H54 (cell line): ENCODE results near the gene FMR1NB.

ENCODE experiments used
- DNase-seq: peaks from one replicate; pipeline ENCODE4 v3.0.0; 2011; ENCODE audit warnings: low spot score, mixed read lengths; ENCODE audit not compliant: insufficient read length
- FAIRE-seq: peaks from 3 replicates; lab custom pipeline; 2011; peaks lifted over from hg19 to GRCh38; lab: Jason Lieb, UNC
- POLR2A ChIP-seq: IDR thresholded peaks from 2 replicates; pipeline ENCODE4 v1.6.1; 2011; ENCODE audit warnings: low read depth, mild to moderate bottlenecking, low read length

The FMR1NB gene

GRCh38 chrX:147981038-147981752, at the start of gene FMR1NB:
FMR1NB (plus strand) TSS chrX:147981337; CDS start chrX:147981403, 66 bp downstream.
- TF ChIP-seq POLR2A = no peak
- FAIRE-seq (no peak), DNase-seq (no peak)

DNA sequence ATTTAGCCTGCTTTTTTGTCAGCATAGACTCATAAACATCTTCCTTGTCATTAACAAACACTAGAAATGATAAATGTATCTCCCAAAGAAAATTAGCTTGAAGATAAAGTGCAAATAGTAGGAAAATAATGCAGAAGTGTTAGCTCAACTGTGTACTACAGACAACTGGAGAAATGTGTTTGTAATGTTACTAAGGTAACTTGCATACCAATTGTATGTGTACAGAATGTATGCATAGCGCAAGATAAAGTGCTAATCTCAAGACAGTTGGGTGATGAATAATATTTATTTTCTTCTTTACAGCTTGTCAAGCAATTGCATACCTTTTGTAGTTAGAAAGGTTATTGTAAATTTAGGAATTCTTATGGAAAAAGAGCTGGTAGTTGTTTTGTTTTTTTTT, 47.3 kb upstream of the FMR1NB start:
- no peak for FAIRE-seq
- no peak for TF ChIP-seq POLR2A
- no peak for DNase-seq

DNA sequence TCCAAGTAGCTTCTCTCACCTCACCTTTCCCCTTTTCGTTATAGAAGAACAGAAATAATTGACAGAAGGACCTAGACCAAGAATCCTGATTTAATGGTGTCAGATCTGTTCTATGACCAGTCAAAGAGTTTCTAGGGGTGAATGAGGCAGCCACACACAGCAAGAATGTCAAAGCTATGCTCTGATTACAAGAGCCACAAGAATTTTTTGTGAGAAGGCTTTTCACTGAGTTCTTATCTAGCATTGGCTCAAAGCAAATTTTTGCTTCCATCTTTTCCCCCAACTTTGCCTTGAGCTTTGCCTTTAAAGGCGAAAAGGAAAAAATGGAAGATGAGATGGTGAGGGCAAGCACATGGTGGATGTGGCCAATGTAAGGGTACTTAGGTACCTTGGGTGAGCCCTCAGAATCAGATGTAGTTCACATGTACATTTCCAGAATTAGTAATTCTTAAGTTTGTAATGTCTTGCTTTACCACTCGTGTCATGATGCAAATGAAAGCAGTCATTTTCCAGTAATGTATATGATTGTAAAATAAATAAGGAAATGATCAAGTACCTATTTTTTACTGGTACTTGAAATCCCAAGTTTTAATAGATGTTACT, 45.9 kb upstream of the FMR1NB start:
- FAIRE-seq (no peak), DNase-seq (no peak)
- no peak for TF ChIP-seq POLR2A

- DNase-seq = no peak
- no peak for TF ChIP-seq POLR2A
- no peak for FAIRE-seq
Observed at GRCh38 chrX:147945286-147945685, 35.9 kb upstream of the FMR1NB start.

GRCh38 chrX:147948531-147948930, 32.6 kb upstream of the FMR1NB start:
- no peak for FAIRE-seq
- TF ChIP-seq POLR2A = no peak
- no peak for DNase-seq

DNA sequence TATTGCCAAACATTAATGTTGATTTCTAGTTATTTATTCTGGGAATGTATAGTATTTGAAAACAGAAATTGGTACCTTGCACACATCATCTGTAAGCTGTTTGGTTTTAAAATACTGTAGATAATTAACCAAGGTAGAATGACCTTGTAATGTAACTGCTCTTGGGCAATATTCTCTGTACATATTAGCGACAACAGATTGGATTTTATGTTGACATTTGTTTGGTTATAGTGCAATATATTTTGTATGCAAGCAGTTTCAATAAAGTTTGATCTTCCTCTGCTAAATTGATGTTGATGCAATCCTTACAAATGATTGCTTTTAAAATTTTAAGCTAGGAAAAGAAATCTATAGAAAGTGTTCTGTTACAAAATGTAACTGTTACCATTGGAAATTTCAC, 30.8 kb upstream of the FMR1NB start:
- no peak for DNase-seq
- no peak for FAIRE-seq
- TF ChIP-seq POLR2A = no peak

DNA sequence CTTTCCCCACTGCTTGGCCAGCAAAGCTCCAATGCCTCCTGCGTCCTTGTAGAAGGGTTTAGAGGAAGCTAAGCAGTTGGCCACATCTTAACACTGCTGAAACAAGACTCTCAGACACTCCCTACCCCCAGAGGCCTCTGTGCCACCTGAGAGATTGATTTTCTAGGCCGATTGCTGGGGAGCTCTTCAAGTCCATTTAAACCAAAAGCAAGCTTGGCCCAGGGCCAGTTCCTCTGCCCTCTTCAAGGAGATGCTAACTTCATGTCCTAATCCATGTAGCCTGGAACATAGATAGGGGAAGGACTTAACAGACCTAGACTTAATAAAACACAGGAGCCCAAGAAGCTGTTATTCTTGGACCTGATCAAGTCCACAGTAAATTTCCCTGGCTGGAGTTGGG, 27.2 kb upstream of the FMR1NB start:
- no peak for FAIRE-seq
- no peak for TF ChIP-seq POLR2A
- DNase-seq = no peak

DNA sequence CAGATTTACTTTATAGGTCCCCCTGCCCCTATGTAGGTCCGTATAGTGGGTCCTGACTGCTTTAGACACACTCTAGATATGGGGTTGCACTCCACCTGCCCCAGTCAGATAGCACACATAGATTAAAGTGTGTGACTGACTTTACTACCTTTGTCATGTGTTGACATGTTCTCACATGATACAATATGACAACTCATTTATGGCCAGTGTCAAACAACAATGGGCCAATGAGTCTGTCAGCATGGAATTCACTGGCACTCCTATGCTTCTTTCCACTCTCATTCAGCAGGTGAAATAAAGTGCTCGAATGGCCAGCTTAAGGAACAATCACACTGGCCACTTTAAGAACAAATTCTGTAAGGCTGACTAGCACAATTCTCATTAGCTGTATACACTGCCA, 23.8 kb upstream of the FMR1NB start:
- DNase-seq (no peak), FAIRE-seq (no peak)
- no peak for TF ChIP-seq POLR2A

GRCh38 chrX:147958291-147958690, 22.8 kb upstream of the FMR1NB start:
- TF ChIP-seq POLR2A = no peak
- FAIRE-seq = peak; percentile 58
- DNase-seq = peak; percentile 14

GRCh38 chrX:147960722-147961121, 20.4 kb upstream of the FMR1NB start:
- TF ChIP-seq POLR2A = no peak
- no peak for DNase-seq
- no peak for FAIRE-seq

DNA sequence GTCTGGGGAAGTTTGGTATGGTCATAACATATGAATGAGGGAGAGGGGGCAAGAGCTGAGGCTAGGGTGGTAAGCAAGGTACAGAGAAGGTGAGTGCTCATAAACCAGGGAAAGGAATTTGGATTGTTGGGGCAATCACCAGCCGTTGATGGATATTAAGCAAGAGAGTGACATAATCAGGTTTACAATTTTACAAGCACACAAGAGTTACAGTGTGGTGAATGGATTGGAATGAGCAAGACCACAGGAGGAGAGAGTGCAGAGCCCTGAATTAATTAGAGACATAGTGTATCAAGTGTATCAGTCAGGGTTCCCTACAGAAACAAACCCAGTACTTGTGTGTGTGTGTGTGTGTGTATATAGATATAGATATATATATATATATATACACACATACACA, 18.7 kb upstream of the FMR1NB start:
- FAIRE-seq = no peak
- TF ChIP-seq POLR2A = no peak
- no peak for DNase-seq

- TF ChIP-seq POLR2A = no peak
- DNase-seq (peak; percentile 15), FAIRE-seq (peak; percentile 84)
Observed at GRCh38 chrX:147978931-147979330, 2.2 kb upstream of the FMR1NB start.

DNA sequence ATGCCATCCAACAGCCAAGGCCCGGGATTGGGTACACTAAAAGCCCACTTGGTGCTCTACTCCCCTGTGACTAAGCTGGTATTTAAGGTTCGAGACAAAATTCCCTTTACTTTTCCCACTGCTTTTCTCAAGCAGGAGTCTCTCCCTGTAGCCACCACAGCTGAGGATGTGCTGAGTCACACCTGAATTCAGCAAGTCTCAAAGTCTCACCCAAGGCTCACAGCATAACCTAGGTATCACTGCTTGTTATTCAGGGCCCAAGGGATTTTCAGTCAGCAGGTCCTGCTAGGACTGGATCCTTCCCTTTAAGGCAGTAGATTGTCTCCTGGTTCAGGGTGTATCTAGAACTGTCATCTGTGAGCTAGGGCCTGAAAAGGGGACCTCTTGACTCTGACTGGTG, 39.2 kb downstream of the FMR1NB start:
- TF ChIP-seq POLR2A = no peak
- DNase-seq = no peak
- no peak for FAIRE-seq

GRCh38 chrX:148024425-148025148, 43.5 kb downstream of the FMR1NB start:
- DNase-seq = no peak
- FAIRE-seq = no peak
- no peak for TF ChIP-seq POLR2A
